ENCODE data around the gene MPP1. TPM values are rescaled to one million over a fixed set of nuclear protein-coding genes. Genes with fewer than 3 reads are reported as not detected.

The MPP1 gene
- total and polyA plus RNA-seq, 7 donors = 13.9 to 22.1 (median 16.6) TPM

DNA sequence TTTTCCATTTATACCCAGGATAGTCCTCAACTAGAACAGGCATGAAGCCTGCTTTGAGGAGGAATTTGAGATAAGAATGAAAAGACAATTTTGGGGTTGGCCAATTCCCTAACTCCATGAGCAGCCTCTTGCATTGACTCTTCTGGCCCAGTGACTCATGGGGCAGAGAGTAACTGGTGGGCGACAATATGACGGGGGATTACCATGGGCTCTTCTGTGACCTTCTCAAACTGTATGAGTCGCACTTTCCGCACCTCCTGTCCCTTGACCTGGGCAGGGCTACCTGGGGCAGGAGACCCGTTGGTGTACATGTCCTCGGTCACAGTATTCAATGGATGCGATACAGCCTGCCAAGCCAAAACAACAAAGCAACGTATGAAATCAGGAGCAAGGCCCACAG is 13.3 kb downstream of the MPP1 start:
- intact Hi-C loops (cut with DNase I) = loop anchor here in 1 of 2 donors (2.0 kb wide), 1 partner anchor 19 kb away; no protein-coding TSS in a partner anchor
- TF ChIP-seq, protein P1, sequence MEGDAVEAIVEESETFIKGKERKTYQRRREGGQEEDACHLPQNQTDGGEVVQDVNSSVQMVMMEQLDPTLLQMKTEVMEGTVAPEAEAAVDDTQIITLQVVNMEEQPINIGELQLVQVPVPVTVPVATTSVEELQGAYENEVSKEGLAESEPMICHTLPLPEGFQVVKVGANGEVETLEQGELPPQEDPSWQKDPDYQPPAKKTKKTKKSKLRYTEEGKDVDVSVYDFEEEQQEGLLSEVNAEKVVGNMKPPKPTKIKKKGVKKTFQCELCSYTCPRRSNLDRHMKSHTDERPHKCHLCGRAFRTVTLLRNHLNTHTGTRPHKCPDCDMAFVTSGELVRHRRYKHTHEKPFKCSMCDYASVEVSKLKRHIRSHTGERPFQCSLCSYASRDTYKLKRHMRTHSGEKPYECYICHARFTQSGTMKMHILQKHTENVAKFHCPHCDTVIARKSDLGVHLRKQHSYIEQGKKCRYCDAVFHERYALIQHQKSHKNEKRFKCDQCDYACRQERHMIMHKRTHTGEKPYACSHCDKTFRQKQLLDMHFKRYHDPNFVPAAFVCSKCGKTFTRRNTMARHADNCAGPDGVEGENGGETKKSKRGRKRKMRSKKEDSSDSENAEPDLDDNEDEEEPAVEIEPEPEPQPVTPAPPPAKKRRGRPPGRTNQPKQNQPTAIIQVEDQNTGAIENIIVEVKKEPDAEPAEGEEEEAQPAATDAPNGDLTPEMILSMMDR (IDR thresholded peaks at IDR 0.05) = no peak
- H3K4me1 ChIP-seq = no peaks in the 10 kb centered on the region
- WGBS, 3 donors = 84 to 96% (median 94%) methylated on average over 8 of the region's 8 CpGs
- DNase-seq (no peak), ATAC-seq (no peak)
- H3K36me3 ChIP-seq (ENCODE audit: insufficient read depth in 1 of 2, low read depth in 1 of 2) = no peaks in the 10 kb centered on the region
- no peak overlapping the region for H3K27ac ChIP-seq
- no peaks in the 10 kb centered on the region for H3K27me3 ChIP-seq (ENCODE audit: insufficient read depth in 3 of 3, low read length in 2 of 3)
- no peak overlapping the region for H3K4me3 ChIP-seq
- no peaks in the 10 kb centered on the region for H3K9me3 ChIP-seq

DNA sequence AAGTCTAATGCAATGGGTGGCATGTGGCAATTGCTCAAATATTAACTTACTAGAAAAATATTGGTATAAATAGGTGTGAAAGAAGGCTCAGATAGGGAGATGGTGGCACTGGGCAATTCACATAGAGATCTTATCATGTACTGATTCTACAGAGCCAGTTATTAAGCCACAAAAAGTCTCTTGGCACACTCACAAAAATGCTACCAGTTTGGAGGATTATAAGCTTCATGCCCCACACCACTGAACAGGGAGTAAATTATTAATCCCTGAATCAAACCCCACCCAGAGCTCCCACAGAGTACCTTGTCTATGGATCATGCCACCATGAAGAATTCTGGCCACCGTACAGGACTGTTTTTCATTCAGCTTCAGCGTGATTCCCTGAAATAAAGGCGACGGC is 13.8 kb downstream of the MPP1 start:
- Histone ChIP-seq H3K27me3 (ENCODE audit: insufficient read depth in 3 of 3, low read length in 2 of 3) (no peaks in the 10 kb centered on the region), H3K27ac (no peak overlapping the region), H3K36me3 (ENCODE audit: insufficient read depth in 1 of 2, low read depth in 1 of 2) (no peaks in the 10 kb centered on the region), H3K4me3 (no peak overlapping the region), H3K4me1 (no peaks in the 10 kb centered on the region), H3K9me3 (no peaks in the 10 kb centered on the region)
- 60 to 79% (median 68%) methylated on average over 4 of the region's 4 CpGs for WGBS, 3 donors
- intact Hi-C loops (cut with DNase I) = loop anchor here in 1 of 2 donors (2.0 kb wide), 1 partner anchor 19 kb away; no protein-coding TSS in a partner anchor
- DNase-seq (no peak), ATAC-seq (no peak)
- TF ChIP-seq, protein P1 (IDR thresholded peaks at IDR 0.05) = no peak

DNA sequence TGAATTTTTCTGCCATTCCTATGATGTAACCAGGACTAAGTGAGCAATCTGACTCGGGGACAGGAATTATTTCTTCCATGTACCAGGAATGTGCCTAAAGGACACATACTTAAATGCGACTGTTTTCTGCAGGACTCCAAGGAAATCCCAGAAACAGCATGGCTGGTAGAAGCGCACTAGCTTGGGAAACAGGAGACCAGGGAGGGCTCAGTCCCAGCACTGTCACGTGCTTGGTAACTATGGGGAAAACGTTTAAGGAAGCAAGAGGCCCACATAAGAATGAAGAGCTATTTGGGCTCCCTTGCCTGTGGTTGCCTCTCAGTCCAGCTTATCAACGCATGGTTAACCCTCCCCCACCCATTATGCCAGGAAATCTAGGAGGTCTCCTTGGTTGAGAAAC is 19.6 kb downstream of the MPP1 start:
- WGBS, 3 donors = 61 to 83% (median 80%) methylated on average over 6 of the region's 6 CpGs
- TF ChIP-seq, protein P1 (IDR thresholded peaks at IDR 0.05) = no peak
- intact Hi-C loops (cut with DNase I) = no loop called here
- no peak overlapping the region for H3K4me3 ChIP-seq
- no peaks in the 10 kb centered on the region for H3K27me3 ChIP-seq (ENCODE audit: insufficient read depth in 3 of 3, low read length in 2 of 3)
- H3K4me1 ChIP-seq = no peaks in the 10 kb centered on the region
- DNase-seq (no peak), ATAC-seq (no peak)
- no peak overlapping the region for H3K27ac ChIP-seq
- no peaks in the 10 kb centered on the region for H3K36me3 ChIP-seq (ENCODE audit: insufficient read depth in 1 of 2, low read depth in 1 of 2)
- H3K9me3 ChIP-seq = no peaks in the 10 kb centered on the region

DNA sequence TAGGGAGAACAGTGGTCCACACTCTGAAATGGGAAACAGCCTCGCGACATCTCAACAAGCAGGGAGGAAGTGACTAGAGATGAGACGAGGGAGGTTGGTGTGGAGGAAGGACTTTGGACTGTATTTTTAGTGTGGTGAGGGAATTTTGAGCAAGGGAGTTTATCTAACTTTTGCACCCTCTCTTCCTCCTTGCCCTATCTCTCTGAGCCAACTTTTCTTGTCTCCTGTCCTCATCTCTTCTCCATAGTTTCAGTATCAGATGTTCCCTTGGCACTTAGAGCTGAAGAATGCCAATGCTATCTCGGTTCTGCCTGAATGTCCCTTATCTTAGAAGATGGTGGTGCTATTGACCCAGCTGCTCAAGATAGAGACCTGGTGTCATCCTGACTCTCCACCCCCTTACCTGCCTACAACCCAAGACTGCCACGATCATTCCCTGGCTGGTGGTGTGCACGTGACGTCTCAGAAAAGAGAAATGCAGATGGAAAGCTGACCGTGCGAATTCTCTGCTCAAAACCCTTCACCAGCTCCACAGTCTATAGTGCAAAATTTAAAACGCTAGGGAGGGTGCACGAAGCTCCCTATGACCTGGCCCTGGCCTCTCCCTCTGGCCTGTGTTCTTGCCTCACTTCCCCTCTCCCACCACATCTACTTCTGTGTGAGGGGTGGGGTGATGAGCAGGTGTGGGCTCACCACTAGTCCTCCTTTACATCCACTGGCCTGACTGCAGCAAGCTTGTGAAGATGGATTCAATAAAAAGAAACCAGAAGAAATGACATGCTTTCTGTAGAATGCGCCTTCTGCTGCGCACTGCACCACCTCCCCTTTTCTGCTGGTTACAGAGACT is 20.9 kb downstream of the MPP1 start:
- intact Hi-C loops (cut with DNase I) = no loop called here
- no peaks in the 10 kb centered on the region for H3K4me1 ChIP-seq
- no peaks in the 10 kb centered on the region for H3K27me3 ChIP-seq (ENCODE audit: insufficient read depth in 3 of 3, low read length in 2 of 3)
- H3K36me3 ChIP-seq (ENCODE audit: insufficient read depth in 1 of 2, low read depth in 1 of 2) = peaks cover 0 to 5% of the 10 kb centered on the region in 2 donors
- ATAC-seq (no peak), DNase-seq (no peak)
- no peak overlapping the region for H3K27ac ChIP-seq
- 79 to 92% (median 90%) methylated on average over 13 of the region's 13 CpGs for whole genome bisulfite sequencing, 3 donors
- no peaks in the 10 kb centered on the region for H3K9me3 ChIP-seq
- H3K4me3 ChIP-seq = no peak overlapping the region
- TF ChIP-seq, protein P1 (IDR thresholded peaks at IDR 0.05) = no peak
